Activated CD8-positive, alpha-beta memory T cell treated with anti-CD3 and anti-CD28 coated beads, Interleukin-2, amount 50 U/mL, for 1 hour (primary cell): Measurements from ENCODE around the gene EFCAB13.
"Not testable (repeated sequence)": the region's sequence is repeated elsewhere in the genome, so short reads cannot be mapped to it uniquely, and the experiment has no call there.

Experiments used
- DNase-seq: peaks from one replicate; pipeline ENCODE4 v3.0.0-alpha.2; 2020; ENCODE audit errors: extremely low read depth

EFCAB13 gene

DNA sequence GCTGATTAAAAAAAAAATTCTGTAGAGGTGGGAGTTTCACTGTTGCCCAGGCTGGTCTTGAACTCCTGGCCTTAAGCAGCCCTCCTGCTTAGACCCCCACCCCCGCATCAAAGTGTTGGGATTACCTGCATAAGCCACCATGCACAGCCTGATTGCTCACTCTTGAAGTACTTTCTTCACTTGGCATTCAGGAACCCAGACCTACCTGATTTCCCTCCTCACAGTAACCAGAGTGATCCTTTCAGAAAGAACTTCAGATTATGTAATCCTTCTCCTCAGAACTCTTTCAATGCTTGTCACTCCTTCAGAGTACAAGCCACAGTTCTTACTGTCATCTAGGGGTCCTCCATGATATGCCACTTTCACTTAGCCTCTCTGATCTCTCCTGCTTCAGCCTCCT is 1.4 kb downstream of the EFCAB13 start:
- no peak for DNase-seq

- no peak for DNase-seq
These were observed 6.8 kb downstream of the EFCAB13 start for GRCh38 chr17:47330548-47330947.

- no peak for DNase-seq
These were observed 8.5 kb downstream of the EFCAB13 start for GRCh38 chr17:47332287-47332686.

DNA sequence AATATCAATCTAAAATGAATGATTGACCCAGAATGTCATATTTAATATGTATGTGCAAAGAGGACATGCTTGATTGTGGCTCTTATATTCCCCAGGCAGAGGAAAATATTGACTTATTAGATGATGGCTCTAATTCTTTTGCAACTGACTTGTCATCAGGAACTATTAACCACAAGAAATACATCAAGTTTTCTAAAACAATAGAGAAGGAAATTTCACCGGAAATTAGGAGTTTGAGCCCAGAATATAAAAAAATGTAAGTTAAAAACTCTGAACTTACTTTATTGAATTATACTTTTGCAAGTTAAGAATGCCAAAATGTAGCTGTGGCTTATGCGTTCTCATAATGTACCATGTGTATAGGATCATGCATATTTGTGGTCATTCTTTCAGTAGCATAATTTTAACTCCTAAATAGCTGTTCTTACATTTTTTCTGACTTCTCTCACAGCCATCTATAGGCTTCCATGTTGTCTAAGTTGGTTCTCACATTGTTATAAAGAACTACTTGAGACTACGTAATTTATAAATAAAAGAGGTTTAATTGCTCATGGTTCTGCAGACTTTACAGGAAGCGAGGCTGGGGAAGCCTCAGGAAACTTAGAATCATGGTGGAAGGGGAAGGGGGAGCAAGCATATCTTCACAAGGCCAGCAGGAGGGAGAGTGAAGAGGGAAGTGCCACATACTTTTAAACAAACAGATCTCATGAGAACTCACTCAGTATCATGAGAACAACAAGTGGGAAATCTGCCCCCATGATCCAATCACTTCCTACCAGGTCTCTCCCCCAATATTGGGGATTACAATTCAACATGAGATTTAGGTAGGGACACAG is 11.6 kb downstream of the EFCAB13 start:
- no peak for DNase-seq

GRCh38 chr17:47338026-47338425 is 14.3 kb downstream of the EFCAB13 start:
- DNase-seq, result no peak

DNA sequence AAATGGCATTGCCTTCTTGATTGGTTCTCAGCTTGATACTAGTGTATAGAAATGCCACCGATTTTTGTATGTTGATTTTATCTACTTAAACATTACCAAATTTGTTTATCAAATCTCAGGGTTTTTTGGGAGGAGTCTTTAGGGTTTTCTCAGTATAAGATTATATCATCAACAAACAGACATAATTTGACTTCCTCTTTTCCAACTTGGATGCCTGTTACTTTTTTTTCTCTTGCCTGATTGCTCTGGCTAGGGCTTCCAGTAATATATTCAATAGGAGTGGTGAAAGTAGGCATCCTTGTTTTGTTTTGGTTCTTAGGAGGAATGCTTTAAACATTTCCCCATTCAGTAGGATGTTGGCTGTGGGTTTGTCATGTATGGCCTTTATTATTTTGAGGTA is 29.1 kb downstream of the EFCAB13 start:
- no peak for DNase-seq

- DNase-seq, result no peak
These were observed 34.9 kb downstream of the EFCAB13 start for GRCh38 chr17:47358652-47359051.

DNA sequence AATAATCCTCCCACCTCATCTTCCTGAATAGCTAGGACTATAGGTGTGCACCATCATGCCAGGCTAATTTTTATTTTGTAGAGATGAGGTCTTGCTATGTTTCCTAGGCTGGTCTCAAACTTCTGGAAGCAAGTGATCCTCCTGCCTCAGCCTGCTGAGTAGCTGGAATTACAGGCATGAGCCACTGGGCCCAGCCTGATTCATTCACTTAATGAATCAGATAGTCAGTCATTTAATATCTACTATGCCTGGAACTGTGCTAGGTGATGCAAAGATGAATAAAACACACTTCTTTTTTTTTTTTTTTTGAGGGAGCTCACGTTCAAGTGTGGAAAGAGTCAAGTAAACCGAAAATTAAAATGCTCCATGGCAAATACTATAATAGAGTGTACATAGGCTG is 39.4 kb downstream of the EFCAB13 start:
- no peak for DNase-seq

DNA sequence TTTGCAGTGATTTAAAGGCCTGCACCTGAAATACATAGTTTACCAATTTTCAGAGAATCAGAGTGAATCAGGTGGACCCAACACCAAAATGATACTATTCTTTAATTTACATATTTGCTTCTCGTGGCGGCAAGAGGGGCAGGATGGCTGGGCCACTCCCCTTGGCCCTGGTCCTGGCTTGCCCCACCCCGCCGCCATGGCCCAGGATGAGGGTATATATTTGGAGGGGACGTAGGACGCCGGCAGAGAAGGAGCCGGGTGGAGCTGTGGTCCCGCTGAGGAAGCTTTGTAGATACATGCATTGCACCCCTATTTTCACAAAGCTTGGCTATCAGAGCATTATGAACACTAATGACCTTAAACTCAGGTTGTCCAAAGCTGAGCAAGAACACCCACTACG is 43.5 kb downstream of the EFCAB13 start:
- DNase-seq, result no peak

- no peak for DNase-seq
These were observed 44.5 kb downstream of the EFCAB13 start for GRCh38 chr17:47368262-47368661.

DNA sequence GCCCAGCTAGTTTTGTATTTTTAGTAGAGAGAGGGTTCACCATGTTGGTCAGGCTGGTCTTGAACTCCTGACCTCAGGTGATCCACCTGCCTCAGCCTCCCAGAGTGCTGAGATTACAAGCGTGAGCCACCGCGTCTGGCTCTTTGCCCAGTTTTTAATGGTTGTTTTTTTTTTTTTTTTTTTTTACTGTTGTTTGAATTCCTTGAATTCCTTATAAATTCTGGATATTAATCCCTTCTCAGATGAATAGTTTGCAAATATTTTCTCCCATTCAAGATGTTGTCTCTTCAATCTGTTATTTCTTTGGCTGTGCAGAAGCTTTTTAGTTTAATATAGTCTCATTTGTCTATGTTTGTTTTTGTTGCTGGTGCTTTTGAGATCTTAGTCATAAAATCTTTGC is 47.1 kb downstream of the EFCAB13 start:
- DNase-seq, result not testable (repeated sequence)

GRCh38 chr17:47373002-47373401 is 49.2 kb downstream of the EFCAB13 start:
- DNase-seq, result no peak

DNA sequence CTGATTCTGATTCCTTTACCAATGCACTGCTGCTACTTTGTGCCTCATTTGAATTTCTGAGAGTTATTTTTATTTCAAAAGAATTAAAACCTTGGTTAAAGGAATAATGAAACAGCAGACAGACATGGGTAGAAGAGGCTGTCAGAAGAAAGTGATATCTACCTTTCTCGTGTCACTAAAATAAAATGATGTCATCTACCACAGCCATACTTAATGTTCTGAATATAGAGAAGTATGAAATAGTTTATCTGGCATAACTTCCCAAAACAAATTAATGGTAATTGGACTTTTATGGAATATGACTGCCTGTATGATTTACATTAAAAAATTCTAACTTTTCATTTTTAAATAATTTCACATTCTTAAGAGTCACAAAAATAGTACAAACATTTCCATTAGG is 52.5 kb downstream of the EFCAB13 start:
- DNase-seq, result no peak

DNA sequence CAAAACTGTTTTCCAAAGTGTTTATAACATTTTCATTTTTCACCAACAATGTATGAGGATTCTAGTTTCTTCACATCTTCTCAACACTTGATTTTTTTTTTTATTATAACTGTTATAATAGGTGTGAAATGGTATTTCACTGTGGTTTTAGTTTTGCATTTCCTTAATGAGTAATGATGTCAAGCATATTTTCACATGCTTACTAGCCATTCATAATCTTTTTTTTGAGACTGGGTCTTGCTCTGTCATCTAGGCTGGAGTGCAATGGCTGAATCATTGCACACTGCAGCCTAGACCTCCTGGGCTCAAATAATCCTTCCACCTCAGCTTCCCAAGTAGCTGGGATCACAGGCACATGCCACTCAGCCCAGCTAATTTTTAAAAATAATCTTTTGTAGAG is 65.1 kb downstream of the EFCAB13 start:
- DNase-seq, result no peak

DNA sequence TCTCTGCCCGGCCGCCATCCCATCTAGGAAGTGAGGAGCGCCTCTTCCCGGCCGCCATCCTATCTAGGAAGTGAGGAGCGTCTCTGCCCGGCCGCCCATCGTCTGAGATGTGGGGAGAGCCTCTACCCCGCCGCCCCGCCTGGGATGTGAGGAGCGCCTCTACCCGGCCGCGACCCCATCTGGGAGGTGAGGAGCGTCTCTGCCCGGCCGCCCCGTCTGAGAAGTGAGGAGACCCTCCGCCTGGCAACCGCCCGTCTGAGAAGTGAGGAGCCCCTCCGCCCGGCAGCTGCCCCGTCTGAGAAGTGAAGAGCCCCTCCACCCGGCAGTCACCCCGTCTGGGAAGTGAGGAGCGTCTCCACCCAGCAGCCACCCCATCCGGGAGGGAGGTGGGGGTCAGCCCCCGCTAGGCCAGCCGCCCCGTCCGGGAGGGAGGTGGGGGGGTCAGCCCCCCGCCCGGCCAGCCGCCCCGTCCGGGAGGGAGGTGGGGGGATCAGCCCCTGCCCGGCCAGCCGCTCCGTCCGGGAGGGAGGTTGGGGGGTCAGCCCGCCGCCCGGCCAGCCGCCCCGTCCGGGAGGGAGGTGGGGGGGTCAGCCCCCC is 73.9 kb downstream of the EFCAB13 start:
- not testable (repeated sequence) for DNase-seq

DNA sequence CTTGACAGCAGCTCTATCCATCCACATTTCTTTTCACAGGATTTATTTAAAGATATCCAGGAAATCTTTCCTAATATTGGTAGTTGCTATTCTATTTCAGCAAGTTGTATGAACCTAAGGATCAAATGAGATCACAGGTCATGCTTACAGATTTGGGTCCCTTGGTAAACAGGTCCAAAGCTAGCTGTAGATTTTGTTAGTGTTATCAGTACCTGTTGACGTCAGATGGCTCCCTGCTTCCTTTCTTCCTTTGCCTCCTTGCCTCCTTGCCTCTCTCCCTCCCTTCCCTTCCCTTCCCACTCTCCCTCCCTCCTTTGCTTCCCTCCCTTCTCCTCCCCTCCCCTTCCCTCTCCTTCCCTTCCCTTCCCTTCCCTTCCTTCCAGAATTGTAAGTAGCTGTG is 76.6 kb downstream of the EFCAB13 start:
- DNase-seq, result no peak

GRCh38 chr17:47401100-47401499 is 77.3 kb downstream of the EFCAB13 start:
- DNase-seq, result no peak

DNA sequence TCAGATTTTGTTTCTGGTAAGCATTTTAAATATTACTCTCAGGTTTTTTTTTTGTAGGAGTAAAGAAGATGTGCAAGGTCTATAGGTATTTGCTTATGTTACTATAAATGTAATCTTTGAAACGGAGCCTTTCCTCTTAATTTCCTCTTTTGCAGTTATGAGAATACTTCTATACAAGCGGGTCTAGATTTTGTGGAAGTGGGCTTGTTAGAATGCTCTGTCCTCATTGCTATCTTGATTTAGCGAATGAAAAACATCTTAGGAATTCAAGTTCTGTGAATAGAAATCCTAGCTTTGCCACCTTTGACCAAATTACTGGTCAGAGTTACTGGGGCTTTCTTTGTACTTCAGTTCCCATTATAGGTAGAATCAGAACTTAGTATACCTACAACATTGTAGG is 80.3 kb downstream of the EFCAB13 start:
- no peak for DNase-seq

- DNase-seq, result no peak
These were observed 81.1 kb downstream of the EFCAB13 start for GRCh38 chr17:47404875-47405274.

GRCh38 chr17:47413872-47414271 is 90.1 kb downstream of the EFCAB13 start:
- no peak for DNase-seq

DNA sequence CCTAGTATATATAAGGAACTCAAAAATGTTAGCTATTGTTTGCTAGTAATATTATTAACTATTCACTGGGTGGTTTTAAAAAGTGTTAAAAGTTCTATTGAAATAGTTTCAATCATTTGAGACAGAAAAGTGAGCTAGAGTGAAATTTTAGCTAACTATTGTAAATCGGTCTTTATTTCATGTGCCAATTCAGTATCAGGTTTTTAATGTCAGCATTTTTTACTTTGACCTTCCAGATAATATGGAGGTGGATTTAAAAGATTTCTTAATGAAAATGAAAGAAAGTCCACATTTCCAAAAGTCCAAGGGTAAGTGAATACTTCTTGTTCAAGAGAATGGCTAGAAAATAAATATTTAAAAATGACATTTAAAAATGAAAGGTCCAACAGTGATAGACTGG is 90.9 kb downstream of the EFCAB13 start:
- DNase-seq, result no peak

DNA sequence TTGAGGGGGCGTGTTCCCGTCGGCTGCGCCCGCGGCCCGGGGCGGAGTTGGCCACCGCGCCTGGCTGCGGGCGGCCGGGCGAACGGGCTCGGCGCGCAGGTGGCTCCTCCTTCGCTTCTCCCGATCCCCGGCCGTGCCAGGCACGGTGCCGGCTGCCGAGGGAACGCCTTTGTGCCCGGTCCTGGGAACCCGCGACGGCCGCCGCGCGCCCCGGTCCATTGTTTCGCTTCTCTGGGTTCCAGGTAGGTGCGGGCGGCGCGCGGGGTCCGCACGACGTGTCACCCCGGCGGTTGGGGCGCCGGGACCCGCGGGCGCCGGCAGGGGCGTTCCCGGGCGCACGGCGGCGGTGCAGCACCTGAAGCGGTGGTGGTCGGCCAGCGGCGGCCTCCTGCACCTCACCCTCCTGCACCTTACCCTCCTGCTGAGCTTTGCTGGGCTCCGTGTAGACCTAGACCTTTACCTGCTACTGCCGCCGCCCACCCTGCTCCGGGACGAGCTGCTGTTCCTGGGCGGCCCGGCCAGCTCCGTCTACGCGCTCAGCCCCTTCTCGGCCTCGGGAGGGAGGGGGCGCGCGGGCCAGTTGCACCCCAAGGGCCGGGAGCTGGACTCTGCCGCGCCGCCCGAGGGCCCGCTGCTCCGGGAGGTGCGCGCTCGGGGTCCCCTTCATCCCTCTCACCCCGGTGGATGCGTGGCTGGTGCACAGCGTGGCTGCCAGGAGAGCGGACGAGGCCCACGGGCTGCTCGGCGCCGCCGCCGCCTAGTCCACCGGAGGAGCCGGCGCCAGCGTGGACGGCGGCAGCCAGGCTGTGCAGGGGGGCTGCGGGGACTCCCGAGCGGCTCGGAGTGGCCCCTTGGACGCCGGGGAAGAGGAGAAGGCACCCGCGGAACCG is 99.9 kb downstream of the EFCAB13 start:
- no peak for DNase-seq

DNA sequence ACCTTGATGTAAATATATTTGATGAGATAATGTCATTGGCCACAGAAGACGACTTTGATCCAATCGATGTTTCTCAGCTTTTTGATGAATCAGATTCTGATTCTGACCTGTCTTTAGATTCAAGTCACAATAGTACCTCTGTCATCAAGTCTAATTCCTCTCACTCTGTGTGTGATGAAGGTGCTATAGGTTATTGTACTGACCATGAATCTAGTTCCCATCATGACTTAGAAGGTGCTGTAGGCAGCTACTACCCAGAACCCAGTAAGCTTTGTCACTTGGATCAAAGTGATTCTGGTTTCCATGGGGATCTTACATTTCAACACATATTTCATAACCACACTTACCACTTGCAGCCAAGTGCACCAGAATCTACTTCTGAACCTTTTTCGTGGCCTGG is 101.5 kb downstream of the EFCAB13 start:
- not testable (repeated sequence) for DNase-seq
